Activated T-helper 17 cell treated with anti-CD3 and anti-CD28 coated beads, Interleukin-2, amount 50 U/mL, for 72 hours (primary cell): ENCODE data around the gene CDH16. TPM values are rescaled to one million over a fixed set of nuclear protein-coding genes. Genes with fewer than 3 reads are reported as not detected.
"Not testable (repeated sequence)": the region's sequence is repeated elsewhere in the genome, so short reads cannot be mapped to it uniquely, and the experiment has no call there.

Experiments
- ATAC-seq: fragments of 150-1000 bp; cut with Tn5 transposase; replicated peaks from 2 replicates; pipeline ENCODE4 v1.10.0; 2021; ENCODE audit warnings: mild to moderate bottlenecking, moderate library complexity
- H3K27ac Mint-ChIP-seq: one replicate; pipeline ENCODE4 v1.8.0; 2022; ENCODE audit warnings: mixed read lengths
- H3K27me3 Mint-ChIP-seq: one replicate; pipeline ENCODE4 v1.8.0; 2022; ENCODE audit warnings: mixed read lengths
- H3K36me3 Mint-ChIP-seq: one replicate; pipeline ENCODE4 v1.8.0; 2022; ENCODE audit warnings: low read depth, mild to moderate bottlenecking, mixed read lengths
- H3K4me1 Mint-ChIP-seq: one replicate; pipeline ENCODE4 v1.8.0; 2022; ENCODE audit warnings: mixed read lengths
- H3K4me3 Mint-ChIP-seq: one replicate; pipeline ENCODE4 v1.8.0; 2022; ENCODE audit warnings: mild to moderate bottlenecking, mixed read lengths
- H3K9me3 Mint-ChIP-seq: one replicate; pipeline ENCODE4 v1.8.0; 2022; ENCODE audit warnings: mixed read lengths
- total RNA-seq, 2 donors: library from RNA; stranded (reverse); gene quantifications; one replicate each; pipeline ENCODE4 v1.2.3, GENCODE V29; 2022

CDH16 gene
- total RNA-seq, 2 donors from 2014 or later = not detected

- H3K4me3 Mint-ChIP-seq = peak overlapping the region; percentile 88
- H3K27me3 Mint-ChIP-seq = no peaks in the 10 kb centered on the region
- ATAC-seq = peak; percentile 41
- peaks cover 22% of the 10 kb centered on the region for H3K36me3 Mint-ChIP-seq
- peak overlapping the region; percentile 84 for H3K27ac Mint-ChIP-seq
- peaks cover 39% of the 10 kb centered on the region for H3K4me1 Mint-ChIP-seq
- H3K9me3 Mint-ChIP-seq = peaks cover 5% of the 10 kb centered on the region
Measured at GRCh38 chr16:66874079-66874775, 44.5 kb downstream of the CDH16 start.

GRCh38 chr16:66873685-66874055 is 45.0 kb downstream of the CDH16 start:
- ATAC-seq = no peak
- Mint-ChIP-seq H3K27me3 (no peaks in the 10 kb centered on the region), H3K27ac (peak overlapping the region; percentile 84), H3K4me3 (peak overlapping the region; percentile 88), H3K9me3 (peaks cover 5% of the 10 kb centered on the region), H3K36me3 (peaks cover 22% of the 10 kb centered on the region), H3K4me1 (peaks cover 39% of the 10 kb centered on the region)

- peak overlapping the region; percentile 88 for H3K4me3 Mint-ChIP-seq
- peaks cover 5% of the 10 kb centered on the region for H3K9me3 Mint-ChIP-seq
- H3K27ac Mint-ChIP-seq = peak overlapping the region; percentile 84
- H3K27me3 Mint-ChIP-seq = no peaks in the 10 kb centered on the region
- peaks cover 33% of the 10 kb centered on the region for H3K4me1 Mint-ChIP-seq
- ATAC-seq = peak; percentile 71
- H3K36me3 Mint-ChIP-seq = peaks cover 18% of the 10 kb centered on the region
Measured at GRCh38 chr16:66872943-66873684, 45.6 kb downstream of the CDH16 start.

DNA sequence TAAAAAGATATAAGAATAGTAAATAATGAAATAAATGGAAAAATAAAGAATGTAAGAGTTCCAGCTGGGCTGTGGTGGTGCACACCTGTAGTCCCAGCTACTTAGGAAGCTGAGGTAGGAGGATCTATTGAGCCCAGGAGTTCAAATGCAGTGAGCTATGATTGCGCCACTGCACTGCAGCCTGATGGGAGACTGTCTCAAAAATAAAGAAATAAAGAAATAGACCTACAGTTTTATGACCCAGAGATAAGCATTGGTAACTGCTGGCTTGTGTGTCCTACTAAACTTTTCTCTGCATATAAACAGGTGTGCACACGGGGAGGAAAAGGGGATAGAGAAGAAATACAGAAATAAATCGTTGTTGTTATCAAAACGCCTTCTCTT is 46.1 kb downstream of the CDH16 start:
- no peak for ATAC-seq
- H3K4me3 Mint-ChIP-seq = peak overlapping the region; percentile 88
- H3K36me3 Mint-ChIP-seq = peaks cover 14% of the 10 kb centered on the region
- peaks cover 5% of the 10 kb centered on the region for H3K9me3 Mint-ChIP-seq
- peak overlapping the region; percentile 84 for H3K27ac Mint-ChIP-seq
- H3K4me1 Mint-ChIP-seq = peaks cover 33% of the 10 kb centered on the region
- no peaks in the 10 kb centered on the region for H3K27me3 Mint-ChIP-seq

- H3K36me3 Mint-ChIP-seq = peaks cover 14% of the 10 kb centered on the region
- H3K27me3 Mint-ChIP-seq = no peaks in the 10 kb centered on the region
- H3K9me3 Mint-ChIP-seq = peaks cover 5% of the 10 kb centered on the region
- peak overlapping the region; percentile 88 for H3K4me3 Mint-ChIP-seq
- no peak for ATAC-seq
- H3K27ac Mint-ChIP-seq = no peak overlapping the region
- H3K4me1 Mint-ChIP-seq = peaks cover 34% of the 10 kb centered on the region
Measured at GRCh38 chr16:66871840-66872239, 46.8 kb downstream of the CDH16 start.

DNA sequence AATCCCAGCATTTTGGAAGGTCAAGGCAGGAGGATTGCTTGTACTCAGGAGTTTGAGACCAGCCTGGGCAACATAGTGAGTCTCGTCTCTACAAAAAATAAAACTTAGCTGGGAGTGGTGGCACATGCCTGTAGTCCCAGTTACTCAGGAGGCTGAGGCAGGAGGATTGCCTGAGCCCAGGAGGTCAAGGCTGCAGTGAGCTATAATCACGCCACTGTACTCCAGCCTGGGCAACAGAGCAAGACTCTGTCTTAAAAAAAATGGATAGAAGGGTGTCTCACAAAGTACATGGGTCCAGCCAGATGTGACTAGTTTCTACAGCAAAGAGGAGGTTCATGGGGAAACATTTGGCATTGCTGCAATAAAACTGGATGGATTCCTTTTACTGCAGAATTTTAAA is 47.3 kb downstream of the CDH16 start:
- Mint-ChIP-seq H3K4me1 (peaks cover 33% of the 10 kb centered on the region), H3K36me3 (peaks cover 14% of the 10 kb centered on the region)
- H3K27me3 Mint-ChIP-seq, H3K9me3 Mint-ChIP-seq, ATAC-seq, H3K27ac Mint-ChIP-seq, H3K4me3 Mint-ChIP-seq: not testable (repeated sequence)

- peaks cover 24% of the 10 kb centered on the region for H3K4me1 Mint-ChIP-seq
- H3K4me3 Mint-ChIP-seq = no peak overlapping the region
- H3K27ac Mint-ChIP-seq = no peak overlapping the region
- H3K36me3 Mint-ChIP-seq = peaks cover 11% of the 10 kb centered on the region
- no peaks in the 10 kb centered on the region for H3K9me3 Mint-ChIP-seq
- no peak for ATAC-seq
- H3K27me3 Mint-ChIP-seq = no peaks in the 10 kb centered on the region
Measured at GRCh38 chr16:66869424-66869823, 49.3 kb downstream of the CDH16 start.

- Mint-ChIP-seq H3K9me3 (no peaks in the 10 kb centered on the region), H3K27me3 (no peaks in the 10 kb centered on the region), H3K36me3 (no peaks in the 10 kb centered on the region), H3K4me1 (peaks cover 6% of the 10 kb centered on the region), H3K27ac (no peak overlapping the region), H3K4me3 (no peak overlapping the region)
- no peak for ATAC-seq
Measured at GRCh38 chr16:66863707-66864106, 55.0 kb downstream of the CDH16 start.

- H3K27me3 Mint-ChIP-seq = no peaks in the 10 kb centered on the region
- no peaks in the 10 kb centered on the region for H3K36me3 Mint-ChIP-seq
- no peaks in the 10 kb centered on the region for H3K9me3 Mint-ChIP-seq
- no peak overlapping the region for H3K27ac Mint-ChIP-seq
- ATAC-seq = no peak
- no peak overlapping the region for H3K4me3 Mint-ChIP-seq
- no peaks in the 10 kb centered on the region for H3K4me1 Mint-ChIP-seq
Measured at GRCh38 chr16:66862023-66862520, 56.6 kb downstream of the CDH16 start.

DNA sequence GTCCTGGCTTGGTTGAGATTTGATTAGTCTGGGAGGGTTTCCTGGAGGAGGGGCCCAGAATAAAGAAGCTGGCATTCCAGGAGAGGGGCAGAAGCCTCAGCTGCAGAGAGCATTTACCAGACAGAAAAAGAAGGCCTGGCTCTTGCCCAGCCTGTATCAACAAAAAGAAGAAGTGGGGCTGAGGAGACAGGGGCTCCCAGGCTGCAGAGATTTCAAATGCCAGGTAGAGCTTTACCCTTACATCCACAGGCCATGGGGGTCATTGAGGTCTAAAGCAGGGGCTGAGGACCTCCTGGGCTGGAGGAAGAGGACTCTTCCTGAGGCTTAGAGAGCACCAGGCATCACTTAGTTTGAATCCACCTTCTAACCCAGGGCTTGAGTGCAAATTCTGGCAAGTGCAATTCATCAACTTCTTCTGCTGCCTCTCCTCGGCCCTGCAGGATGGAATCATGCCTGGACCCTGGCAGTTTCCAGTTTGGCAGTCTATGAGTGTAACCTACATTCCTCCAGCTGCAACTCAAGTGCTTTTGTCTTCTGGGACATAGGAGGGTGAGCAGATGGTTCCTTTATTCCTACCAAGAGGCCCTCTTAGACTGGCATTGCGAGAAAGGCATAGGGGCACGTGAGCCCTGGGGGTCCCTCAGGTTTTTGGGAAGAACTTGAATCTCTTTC is 59.2 kb downstream of the CDH16 start:
- H3K4me3 Mint-ChIP-seq = no peak overlapping the region
- ATAC-seq = no peak
- H3K9me3 Mint-ChIP-seq = no peaks in the 10 kb centered on the region
- no peaks in the 10 kb centered on the region for H3K27me3 Mint-ChIP-seq
- no peak overlapping the region for H3K27ac Mint-ChIP-seq
- no peaks in the 10 kb centered on the region for H3K4me1 Mint-ChIP-seq
- H3K36me3 Mint-ChIP-seq = no peaks in the 10 kb centered on the region

- Mint-ChIP-seq H3K4me3 (no peak overlapping the region), H3K27me3 (no peaks in the 10 kb centered on the region), H3K4me1 (no peaks in the 10 kb centered on the region), H3K27ac (no peak overlapping the region), H3K9me3 (no peaks in the 10 kb centered on the region), H3K36me3 (no peaks in the 10 kb centered on the region)
- ATAC-seq = no peak
Measured at GRCh38 chr16:66858740-66859396, 59.8 kb downstream of the CDH16 start.

Other genes starting within 250 kb of the CDH16 start
- gene CMTM4, start 222.1 kb downstream of the CDH16 start, total RNA-seq = 1 to 10 TPM; 2.0 to 3.2 TPM
- 10 to 100 TPM; 61.0 to 67.3 TPM for gene DYNC1LI2, start 167.3 kb downstream of the CDH16 start, total RNA-seq
- under 1 TPM; 0.13 to 0.34 TPM for gene TERB1, start 117.3 kb downstream of the CDH16 start, total RNA-seq
- gene NAE1, start 87.9 kb downstream of the CDH16 start, total RNA-seq = 100 to 1,000 TPM in 1 of 2 donors, 10 to 100 TPM in 1; 86.7 to 110 TPM
- gene CA7, start 74.5 kb downstream of the CDH16 start, total RNA-seq = not detected
- 10 to 100 TPM; 33.5 to 76.6 TPM for gene PDP2, start 38.4 kb downstream of the CDH16 start, total RNA-seq
- 1 to 10 TPM; 2.1 to 6.5 TPM for gene RRAD, start 6.7 kb upstream of the CDH16 start, total RNA-seq
- 100 to 1,000 TPM; 153 to 167 TPM for gene CIAO2B, start 15.5 kb upstream of the CDH16 start, total RNA-seq
- gene CES2, start 16.6 kb upstream of the CDH16 start, total RNA-seq = 10 to 100 TPM; 31.2 to 31.5 TPM
- gene CES3, start 42.4 kb upstream of the CDH16 start, total RNA-seq = 1 to 10 TPM; 2.6 to 4.2 TPM
- 10 to 100 TPM; 18.3 to 43.5 TPM for gene CES4A, start 69.7 kb upstream of the CDH16 start, total RNA-seq
- 100 to 1,000 TPM; 115 to 214 TPM for gene CBFB, start 110.3 kb upstream of the CDH16 start, total RNA-seq
- 10 to 100 TPM; 14.8 to 18.0 TPM for gene PHAF1, start 191.1 kb upstream of the CDH16 start, total RNA-seq
- gene B3GNT9, start 232.1 kb upstream of the CDH16 start, total RNA-seq = 10 to 100 TPM in 1 of 2 donors, 1 to 10 TPM in 1; 8.3 to 12.3 TPM
- 10 to 100 TPM; 36.3 to 65.9 TPM for gene TRADD, start 241.0 kb upstream of the CDH16 start, total RNA-seq
- gene FBXL8, start 241.1 kb upstream of the CDH16 start, total RNA-seq = 100 to 1,000 TPM in 1 of 2 donors, 10 to 100 TPM in 1; 33.1 to 108 TPM
- 100 to 1,000 TPM in 1 of 2 donors, 10 to 100 TPM in 1; 71.3 to 325 TPM for gene HSF4, start 245.9 kb upstream of the CDH16 start, total RNA-seq